BE2C (cell line): ENCODE measurements around the gene CCDC90B.
"Not testable (repeated sequence)": the region's sequence is repeated elsewhere in the genome, so short reads cannot be mapped to it uniquely, and the experiment has no call there.

ENCODE experiments used
- DNase-seq: peaks from one replicate; pipeline ENCODE4 v3.0.0-alpha.2; 2020
- H3K27me3 ChIP-seq: fragments of 250-450 bp; sonication (Bioruptor Pico); 2 replicates; pipeline ENCODE4 v1.5.1; 2020; ENCODE audit warnings: mild to moderate bottlenecking
- H3K36me3 ChIP-seq: fragments of 250-450 bp; sonication (Bioruptor Pico); 2 replicates; pipeline ENCODE4 v1.5.1; 2020; ENCODE audit warnings: mild to moderate bottlenecking
- H3K4me1 ChIP-seq: fragments of 250-450 bp; sonication (Bioruptor Pico); 2 replicates; pipeline ENCODE4 v1.5.1; 2020
- H3K4me3 ChIP-seq: 2 replicates; pipeline ENCODE4 v1.5.1; 2011; ENCODE audit warnings: low read depth, low read length
- H3K9me3 ChIP-seq: fragments of 250-450 bp; sonication (Bioruptor Pico); 2 replicates; pipeline ENCODE4 v1.5.1; 2020
- TF ChIP-seq, protein P1 (sequence below): IDR thresholded peaks from 2 replicates; pipeline ENCODE4 v1.5.1; 2012; ENCODE audit warnings: mild to moderate bottlenecking, low read depth, low read length

Gene CCDC90B

DNA sequence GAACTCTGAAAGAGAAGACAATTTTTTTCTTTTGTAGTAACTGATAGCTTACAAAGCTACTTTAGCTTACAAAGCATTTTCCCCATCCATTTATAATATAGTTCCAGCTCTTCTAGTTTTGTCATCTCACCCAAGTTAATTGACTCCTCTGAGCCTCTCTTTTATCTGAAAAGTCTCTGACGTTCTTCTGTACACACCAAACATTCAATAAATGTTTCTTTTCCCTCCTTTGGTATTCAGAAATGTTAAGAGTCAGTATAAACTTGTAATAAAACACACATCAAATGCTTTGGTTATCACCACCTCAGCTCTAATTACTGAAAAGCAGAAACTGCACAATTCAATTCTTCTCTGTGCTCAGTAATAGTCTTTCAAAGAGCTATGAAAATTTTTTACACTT lies 5.9 kb downstream of the CCDC90B start:
- H3K9me3 ChIP-seq: no peaks in the 10 kb centered on the region
- peaks cover 17% of the 10 kb centered on the region for H3K36me3 ChIP-seq
- no peak for DNase-seq
- no peaks in the 10 kb centered on the region for H3K4me1 ChIP-seq
- no peaks in the 10 kb centered on the region for H3K27me3 ChIP-seq
- TF ChIP-seq, protein P1, sequence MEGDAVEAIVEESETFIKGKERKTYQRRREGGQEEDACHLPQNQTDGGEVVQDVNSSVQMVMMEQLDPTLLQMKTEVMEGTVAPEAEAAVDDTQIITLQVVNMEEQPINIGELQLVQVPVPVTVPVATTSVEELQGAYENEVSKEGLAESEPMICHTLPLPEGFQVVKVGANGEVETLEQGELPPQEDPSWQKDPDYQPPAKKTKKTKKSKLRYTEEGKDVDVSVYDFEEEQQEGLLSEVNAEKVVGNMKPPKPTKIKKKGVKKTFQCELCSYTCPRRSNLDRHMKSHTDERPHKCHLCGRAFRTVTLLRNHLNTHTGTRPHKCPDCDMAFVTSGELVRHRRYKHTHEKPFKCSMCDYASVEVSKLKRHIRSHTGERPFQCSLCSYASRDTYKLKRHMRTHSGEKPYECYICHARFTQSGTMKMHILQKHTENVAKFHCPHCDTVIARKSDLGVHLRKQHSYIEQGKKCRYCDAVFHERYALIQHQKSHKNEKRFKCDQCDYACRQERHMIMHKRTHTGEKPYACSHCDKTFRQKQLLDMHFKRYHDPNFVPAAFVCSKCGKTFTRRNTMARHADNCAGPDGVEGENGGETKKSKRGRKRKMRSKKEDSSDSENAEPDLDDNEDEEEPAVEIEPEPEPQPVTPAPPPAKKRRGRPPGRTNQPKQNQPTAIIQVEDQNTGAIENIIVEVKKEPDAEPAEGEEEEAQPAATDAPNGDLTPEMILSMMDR: no peak
- H3K4me3 ChIP-seq: no peak overlapping the region

GRCh38 chr11:83278351-83278750 lies 7.8 kb downstream of the CCDC90B start:
- TF ChIP-seq, protein P1: no peak
- no peak for DNase-seq
- H3K4me1 ChIP-seq: no peaks in the 10 kb centered on the region
- no peaks in the 10 kb centered on the region for H3K9me3 ChIP-seq
- peaks cover 17% of the 10 kb centered on the region for H3K36me3 ChIP-seq
- no peaks in the 10 kb centered on the region for H3K27me3 ChIP-seq
- no peak overlapping the region for H3K4me3 ChIP-seq

DNA sequence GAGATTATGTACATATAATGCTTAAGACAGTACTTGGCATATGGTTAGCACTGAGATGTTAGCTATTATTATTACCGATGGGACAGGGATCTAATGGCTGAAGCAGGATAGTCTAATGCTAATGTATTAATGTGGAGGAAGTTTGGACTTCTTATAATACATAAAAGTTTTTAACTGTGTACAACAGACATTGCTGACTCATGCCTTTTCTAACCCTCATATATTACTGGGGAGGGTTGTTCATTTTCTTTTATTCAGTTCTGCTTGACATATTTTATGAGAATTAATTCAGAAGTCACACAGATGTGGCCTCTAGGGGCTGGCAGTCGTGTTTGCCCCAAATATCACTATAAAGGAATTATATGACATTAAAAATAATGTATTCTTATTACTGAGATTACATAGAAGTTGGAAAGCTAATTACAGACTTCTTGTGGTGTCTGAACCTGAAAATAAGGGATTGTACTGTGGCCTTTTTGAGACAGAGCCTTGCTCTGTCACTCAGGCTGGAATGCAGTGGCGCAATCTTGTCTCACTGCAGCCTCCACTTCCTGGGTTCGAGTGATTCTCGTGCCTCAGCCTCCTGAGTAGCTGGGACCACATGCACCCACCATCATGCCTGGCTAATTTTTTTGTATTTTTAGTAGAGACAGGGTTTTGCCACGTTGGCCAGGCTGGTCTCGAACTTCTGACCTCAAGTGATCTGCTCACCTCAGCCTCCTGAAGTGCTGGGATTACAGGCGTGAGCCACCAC lies 10.1 kb downstream of the CCDC90B start:
- H3K9me3 ChIP-seq: no peaks in the 10 kb centered on the region
- no peaks in the 10 kb centered on the region for H3K4me1 ChIP-seq
- DNase-seq: no peak
- H3K4me3 ChIP-seq: no peak overlapping the region
- H3K27me3 ChIP-seq: no peaks in the 10 kb centered on the region
- TF ChIP-seq, protein P1: no peak
- H3K36me3 ChIP-seq: peaks cover 26% of the 10 kb centered on the region

- no peak overlapping the region for H3K4me3 ChIP-seq
- no peaks in the 10 kb centered on the region for H3K27me3 ChIP-seq
- H3K36me3 ChIP-seq: peaks cover 20% of the 10 kb centered on the region
- no peak for DNase-seq
- TF ChIP-seq, protein P1: no peak
- no peaks in the 10 kb centered on the region for H3K9me3 ChIP-seq
- H3K4me1 ChIP-seq: no peaks in the 10 kb centered on the region
Observed at GRCh38 chr11:83272627-83273026, 13.5 kb downstream of the CCDC90B start.

DNA sequence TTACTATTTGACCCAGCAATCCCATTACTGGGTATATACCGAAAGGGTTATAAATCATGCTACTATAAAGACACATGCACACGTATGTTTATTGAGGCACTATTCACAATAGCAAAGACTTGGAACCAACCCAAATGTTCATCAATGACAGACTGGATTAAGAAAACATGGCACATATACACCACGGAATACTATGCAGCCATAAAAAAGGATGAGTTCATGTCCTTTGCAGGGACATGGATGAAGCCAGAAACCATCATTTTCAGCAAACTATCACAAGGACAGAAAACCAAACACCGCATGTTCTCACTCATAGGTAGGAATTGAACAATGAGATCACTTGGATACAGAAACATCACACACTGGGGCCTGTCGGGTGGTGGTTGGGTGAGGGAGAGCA lies 14.4 kb downstream of the CCDC90B start:
- H3K27me3 ChIP-seq, DNase-seq, H3K4me1 ChIP-seq, H3K4me3 ChIP-seq, H3K9me3 ChIP-seq: not testable (repeated sequence)
- peaks cover 20% of the 10 kb centered on the region for H3K36me3 ChIP-seq

DNA sequence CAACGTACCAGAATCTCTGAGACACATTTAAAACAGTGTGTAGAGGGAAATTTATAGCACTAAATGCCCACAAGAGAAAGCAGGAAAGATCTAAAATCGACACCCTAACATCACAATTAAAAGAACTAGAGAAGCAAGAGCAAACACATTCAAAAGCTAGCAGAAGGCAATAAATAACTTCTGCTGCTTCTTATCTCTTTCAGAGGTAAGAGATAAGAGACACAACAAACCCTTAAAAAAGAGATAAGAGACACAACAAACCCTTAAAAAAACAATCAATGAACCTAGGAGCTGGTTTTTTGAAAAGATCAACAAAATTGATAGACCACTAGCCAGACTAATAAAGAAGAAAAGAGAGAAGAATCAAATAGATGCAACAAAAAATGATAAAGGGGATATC lies 17.1 kb downstream of the CCDC90B start:
- H3K27me3 ChIP-seq, H3K4me3 ChIP-seq, H3K4me1 ChIP-seq, DNase-seq, H3K9me3 ChIP-seq: not testable (repeated sequence)
- H3K36me3 ChIP-seq: peaks cover 13% of the 10 kb centered on the region

DNA sequence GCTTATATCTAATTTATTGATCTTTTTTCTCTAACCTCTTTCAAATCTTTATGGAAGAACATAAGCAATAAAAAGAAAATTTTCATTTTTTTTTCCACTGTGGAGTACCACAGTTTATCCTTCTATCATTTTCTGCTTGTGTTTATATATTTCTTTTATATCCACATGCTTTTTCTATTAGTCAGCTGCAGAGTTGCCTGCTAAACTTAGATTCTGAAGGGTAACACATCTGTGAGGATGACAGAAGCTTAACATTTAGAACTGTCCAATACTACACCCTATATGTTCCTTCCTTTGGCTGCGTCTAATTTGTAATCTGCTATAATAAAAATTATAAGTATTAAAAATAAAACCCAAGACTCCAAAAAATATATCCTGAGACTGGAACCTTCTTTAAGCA lies 20.8 kb downstream of the CCDC90B start:
- Histone ChIP-seq H3K4me1 (0 out of 2 replicates have a peak, but pooled peaks cover 2% of the 10 kb centered on the region), H3K36me3 (peaks cover 6% of the 10 kb centered on the region; the same call in 1 of the 2 replicates), H3K4me3 (no peak overlapping the region), H3K9me3 (no peaks in the 10 kb centered on the region), H3K27me3 (no peaks in the 10 kb centered on the region)
- TF ChIP-seq, protein P1: no peak
- DNase-seq: no peak
